NCI-H1092 treated with DMSO at 0.1 percent for 48 hours (cell line): ENCODE results near the gene AP3D1.

Experiments
- DNase-seq: peaks from one replicate; lab custom pipeline; 2025; lab: John Stamatoyannopoulos, UW

AP3D1 gene

DNA sequence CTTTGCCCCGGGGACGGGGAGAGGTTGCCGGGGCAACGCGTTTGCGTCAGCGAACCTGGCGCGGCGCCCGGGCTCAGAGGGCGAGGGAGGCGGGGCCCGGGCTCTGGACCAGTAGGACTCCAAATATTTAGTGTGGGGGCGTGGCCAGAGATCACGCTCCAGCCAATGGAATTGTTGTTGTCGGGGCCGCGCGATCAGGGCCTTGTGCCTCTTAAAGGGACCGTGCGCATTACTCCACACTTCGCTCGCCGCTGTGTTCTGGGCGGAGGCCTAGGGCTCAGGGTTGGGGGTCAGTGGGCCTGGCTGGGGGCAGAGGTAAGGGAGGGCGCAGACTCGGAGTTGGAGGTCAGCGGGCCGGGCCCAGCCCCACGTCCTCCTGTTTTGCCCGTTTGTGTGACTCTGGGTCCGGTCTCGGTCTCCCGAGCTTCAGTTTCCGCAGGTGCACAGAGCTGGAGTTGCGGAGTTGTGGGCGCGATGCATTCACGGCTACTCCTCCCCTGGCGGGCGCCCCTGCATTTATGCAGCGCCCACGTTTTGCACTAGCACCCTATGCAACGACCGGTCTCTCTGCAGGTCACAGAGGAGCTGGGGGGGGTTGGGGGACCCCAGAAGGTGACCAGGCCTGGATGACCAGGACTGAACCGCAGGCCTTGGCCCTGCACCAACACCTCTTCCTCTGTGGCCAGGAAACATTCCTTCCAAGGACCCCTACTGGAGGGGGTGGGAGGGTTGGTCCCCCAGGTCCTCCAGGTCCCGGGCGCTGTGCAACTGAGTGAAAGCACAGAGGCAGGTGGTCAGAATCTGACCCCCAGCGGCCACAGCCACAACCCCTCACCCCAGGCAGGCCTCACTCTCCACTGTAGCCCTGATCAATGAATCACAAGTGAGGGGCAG, 89.6 kb downstream of the AP3D1 start:
- peak; percentile 98 for DNase-seq

DNA sequence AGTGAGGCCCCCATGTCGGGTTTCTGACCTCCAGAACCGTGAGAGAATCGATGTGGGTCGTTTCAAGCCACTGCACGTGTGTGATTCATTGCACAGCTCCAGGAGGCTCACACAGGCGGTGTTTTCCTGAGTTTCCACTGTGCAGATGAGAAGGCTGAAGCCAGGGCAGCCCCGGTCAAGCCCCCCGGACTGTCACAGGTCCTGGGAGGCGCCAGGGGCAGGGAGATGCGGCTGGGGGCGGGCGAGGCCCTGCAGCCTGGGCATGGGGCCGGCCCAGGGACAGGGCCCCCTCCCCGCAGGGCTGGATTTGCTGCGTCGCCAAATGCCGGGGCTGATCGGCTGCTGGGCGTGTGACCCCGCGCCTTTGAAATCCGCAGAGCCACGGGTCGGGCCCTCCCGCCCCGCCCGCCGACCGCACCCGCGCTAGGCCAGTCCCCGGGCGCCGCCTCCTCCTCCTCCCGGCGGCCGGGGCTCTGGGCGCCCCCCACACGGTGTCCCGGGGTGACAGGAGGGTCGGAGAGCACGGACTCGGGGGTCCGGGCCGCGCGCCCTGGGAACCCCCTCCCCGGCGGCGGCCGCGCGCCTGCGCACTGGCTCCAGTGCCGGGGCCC, 90.4 kb downstream of the AP3D1 start:
- peak; percentile 50 for DNase-seq

DNA sequence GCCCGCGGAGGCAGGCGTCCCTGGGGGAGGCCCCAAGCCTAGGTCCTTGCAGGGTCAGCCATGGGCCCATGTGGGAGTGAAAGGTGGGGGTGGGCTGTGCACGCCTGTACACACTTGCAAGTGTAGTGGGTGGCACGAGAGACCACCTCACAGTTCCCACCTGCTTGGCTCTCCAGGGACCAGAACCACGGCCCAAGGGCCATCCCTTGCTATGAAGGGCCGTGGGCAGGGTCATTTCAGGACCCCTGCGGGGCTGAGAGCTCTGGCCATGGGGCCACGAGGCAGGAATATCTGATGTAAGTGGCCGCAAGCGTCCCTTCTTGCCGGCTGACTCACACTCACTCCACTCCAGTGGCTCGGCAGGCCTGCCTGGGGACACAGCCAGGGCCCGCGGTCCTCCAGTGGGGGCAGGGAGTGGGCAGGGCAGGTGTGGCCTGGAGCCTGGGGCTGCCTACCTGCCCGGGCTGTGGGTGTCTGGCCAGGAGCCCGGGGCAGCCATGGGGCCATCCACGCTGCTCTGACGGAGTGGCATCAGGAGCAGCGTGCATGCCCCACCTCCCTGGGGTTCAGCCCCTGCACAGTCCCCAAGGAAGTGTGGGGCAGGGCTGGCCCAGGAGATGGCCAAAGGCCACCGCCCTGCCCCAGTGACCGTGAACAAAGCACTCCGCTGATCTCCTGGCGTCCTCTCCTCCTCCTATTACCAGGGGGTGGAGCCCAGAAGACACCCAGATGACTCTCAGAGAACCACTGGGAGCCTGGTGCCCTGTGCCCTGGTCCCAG, 91.8 kb downstream of the AP3D1 start:
- DNase-seq: peak; percentile 48

DNA sequence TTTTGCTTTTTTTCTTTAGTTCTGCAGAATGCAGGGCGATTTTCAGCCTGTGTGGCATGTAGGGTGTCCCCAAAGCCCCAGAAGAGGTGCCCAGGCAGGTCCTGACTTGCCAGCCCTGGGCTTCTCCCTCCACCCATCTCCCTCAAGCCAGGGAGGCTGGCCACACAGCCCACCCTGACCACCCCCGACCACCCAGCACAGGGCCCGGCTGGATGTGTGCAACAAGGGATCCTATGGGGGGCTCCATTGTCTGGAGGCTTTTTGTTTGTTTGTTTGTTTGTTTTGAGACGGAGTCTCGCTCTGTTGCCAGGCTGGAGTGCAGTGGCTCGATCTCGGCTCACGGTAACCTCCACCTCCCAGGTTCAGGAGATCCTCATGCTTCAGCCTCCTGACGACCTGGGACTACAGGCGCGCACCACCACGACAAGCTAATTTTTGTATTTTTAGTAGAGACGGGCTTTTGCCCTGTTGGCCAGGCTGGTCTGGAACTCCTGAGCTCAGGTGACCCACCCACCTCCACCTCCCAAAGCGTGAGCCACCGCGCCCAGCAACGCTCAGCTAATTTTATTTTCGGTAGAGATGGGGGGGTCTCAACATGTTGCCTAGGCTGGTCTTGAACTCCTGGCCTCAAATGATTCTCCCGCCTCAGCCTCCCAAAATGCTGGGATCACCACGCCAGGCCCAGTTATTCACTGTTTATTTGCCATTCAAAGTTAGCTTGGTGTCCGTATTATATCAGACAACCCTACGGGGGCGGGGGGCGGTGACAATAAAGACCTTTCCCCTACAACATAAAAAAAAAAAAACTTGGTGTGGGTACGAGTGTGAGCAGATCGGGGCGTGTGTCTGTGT, 92.6 kb downstream of the AP3D1 start:
- no peak for DNase-seq

DNA sequence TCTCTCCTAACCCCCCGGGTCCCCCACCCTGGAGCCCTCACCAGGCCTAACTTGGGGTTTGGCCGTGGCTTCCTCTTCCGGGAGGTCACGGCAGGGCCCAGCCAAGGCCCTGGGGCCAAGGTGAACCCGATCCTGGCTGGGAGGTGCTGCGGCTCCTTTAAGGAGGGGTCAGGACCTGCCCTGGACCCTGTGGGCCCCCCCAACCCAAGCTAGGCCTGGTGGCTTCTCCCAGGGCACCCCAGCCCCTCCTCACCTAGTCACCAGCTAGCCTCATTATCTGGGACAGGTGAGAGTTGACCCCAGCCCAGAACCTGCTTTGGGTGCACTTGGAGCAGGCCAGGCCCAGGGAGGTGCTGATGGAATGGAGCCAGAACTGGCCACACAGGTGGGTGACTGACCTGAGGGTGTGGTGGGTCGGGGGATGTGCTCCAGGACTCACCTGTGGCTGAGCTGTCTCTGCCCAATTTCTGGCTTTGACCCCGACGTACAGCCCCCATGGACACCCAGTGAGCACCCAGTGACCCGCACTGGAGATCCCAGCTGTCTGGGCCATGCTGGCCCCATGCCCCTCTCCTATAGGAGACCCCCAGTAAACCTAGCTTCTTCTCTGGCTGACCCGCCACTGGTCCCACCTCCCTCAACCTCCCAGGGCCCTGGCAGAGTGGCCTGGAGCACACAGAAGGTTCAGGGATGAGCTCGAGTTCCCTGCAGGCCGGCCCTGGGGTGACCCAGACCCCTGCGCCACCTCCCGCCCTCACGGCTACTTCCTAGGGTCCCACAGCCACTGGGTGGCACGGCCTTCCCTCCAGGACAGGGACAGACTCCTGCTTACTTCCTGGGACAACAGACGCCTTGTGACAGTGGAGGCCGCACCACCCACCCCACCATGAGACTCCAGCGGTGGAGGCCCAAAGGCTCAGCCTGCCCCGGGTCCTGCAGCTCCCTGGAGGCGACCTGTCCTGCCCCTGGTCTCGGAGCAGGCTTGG, 93.6 kb downstream of the AP3D1 start:
- DNase-seq: no peak

DNA sequence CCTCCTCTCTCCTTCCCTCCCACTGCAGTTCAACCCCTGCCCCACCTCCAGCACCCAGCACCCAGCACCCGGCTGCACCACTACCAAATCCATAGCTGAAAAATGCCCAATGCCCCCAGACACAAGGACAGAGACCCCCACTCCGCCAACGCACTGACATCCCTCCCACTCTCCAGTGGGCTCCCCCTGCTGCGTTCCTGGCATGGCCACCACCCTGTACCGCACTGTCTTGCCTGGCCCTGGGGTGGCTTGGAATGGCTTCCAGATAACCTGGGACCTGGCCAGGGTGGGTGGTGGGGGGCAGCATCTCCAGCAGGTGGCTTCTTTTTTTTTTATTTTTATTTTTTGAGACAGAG, 94.6 kb downstream of the AP3D1 start:
- no peak for DNase-seq

DNA sequence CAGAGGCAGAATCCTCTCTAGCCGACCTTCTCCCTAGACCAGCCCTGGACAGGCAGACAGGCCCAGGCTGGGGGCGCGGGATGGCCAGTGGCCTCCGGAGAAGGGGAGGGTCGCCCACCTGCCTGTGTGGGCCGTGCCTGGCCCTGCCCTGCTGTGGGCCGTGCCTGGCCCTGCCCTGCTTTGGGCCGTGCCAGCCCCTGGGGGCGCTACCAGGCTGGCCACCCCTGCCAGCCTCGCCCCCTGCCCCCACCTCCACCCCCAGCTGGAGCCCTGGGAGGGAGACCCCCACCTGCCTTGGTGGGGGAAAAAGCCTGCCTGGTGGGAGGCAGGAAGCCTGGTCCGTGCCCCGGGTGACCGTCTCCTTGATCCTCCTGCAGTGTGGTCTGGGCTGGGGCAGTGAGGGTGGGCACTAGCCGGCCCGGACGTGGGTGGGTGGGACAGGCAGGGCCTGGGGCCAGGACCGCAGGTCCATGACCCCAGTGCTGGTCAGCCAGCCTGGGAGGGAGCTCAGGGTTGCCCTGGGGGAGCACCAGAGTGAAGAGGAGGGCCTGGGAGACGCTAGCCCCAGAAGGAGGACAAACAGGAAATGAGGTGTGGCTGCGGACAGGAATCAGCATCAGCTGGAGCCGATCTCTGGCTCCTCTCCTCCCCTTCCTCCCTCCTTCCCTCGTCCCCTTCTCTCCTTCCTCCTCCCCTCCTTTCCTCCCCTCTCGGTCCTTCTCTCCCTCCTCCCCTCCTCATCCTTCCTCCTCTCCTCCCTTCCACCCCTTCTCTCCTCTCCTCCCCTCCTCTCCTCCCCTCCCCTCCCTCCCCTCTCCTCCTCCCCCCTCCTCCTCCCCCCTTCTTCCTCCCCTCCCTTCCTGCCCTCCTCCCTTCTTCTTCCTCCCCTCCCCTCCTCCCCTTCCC, 95.2 kb downstream of the AP3D1 start:
- DNase-seq: no peak

DNA sequence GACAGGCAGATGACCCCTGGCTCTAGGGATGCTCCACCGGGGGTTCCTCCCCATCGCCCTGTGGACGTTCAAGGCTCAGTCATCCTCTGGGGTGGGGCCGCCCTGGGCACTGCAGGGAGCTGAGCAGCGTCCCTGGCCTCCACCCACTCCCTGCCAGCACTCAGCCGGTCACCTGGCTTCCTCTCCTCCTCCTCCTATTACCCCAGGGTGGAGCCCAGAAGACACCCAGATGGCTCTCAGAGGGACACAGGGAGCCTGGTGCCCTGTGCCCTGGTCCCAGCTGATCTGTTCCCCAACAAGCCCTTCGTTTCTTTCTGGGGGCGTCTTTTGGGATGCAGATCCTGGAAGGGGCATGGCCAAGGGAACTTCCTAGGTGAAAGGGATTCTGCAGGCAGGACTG, 96.6 kb downstream of the AP3D1 start:
- no peak for DNase-seq

DNA sequence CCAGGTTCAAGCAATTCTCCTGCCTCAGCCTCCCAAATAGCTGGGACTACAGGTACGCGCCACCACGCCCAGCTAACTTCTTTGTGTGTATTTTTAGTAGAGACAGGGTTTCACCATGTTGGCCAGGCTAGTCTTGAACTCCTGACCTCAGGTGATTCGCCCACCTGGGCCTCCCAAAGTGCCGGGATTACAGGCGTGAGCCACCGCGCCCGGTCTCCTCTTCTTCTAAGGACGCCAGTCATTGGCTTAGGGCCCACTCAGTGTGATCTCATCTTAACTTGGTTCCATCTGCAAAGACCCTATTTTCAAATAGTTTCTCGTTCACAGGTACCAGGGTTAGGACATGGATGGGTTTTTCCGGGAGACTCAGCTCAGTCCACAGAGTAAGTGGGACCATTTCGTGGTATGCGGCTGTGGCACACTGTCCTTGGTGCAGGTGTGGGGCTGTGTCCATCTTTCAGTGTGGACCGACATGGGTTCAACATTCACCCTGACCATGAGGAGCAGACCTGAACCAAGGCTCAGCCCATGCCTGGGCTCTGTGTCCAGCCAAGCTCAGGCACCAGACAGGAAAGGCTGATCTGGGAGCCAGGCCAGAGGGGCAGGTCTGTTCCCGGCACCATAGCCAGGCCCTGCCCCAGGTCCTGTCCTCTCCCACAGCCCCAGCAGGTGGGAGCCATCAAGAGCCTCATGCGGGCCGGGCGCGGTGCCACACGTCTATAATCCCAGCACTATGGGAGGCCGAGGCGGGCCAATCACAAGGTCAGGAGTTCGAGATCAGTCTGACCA, 97.6 kb downstream of the AP3D1 start:
- DNase-seq: no peak

DNA sequence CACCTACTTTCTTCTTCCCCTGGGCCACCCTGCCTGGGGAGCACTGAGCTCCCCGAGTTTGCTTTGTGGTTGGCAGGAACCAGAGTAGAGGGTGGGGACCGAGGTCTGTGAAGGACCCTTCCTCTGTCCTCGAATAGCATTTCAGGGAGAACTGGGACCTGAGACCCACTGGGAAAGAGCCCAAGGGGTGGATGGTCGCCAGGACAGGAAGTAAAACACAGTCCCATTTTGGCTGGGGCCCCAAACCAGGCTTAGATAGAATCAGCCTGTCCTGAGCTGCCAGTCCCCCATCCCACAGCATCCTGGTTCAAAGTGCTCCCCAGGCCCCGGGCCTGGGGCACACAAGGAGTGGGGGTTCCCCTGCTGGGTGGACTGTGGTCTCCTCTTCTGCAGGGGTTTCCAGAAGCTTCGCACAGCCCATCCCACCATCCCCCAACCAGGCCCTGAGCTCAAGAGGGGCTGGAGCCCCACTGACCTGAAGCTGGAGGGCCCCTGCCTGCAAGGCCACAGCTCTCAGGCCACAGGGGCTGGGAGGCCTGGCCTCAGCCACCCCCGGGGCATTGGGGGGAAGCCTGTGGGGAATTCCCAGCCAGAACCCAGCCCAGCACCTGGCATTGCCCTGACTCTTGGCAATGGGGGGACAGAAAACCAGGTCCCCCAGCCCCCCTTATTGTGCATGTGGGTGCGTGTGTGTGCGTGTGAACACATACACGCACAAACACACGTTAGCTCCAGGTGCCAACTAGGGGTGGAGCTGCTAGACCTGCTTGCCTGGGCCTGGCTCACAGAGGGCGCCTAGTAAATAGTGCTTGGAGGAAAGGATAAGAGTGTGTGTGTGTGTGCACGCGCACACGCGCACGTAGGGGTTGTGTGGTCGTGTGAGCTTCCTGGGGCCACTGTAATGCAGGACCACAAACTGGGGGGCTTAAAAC, 99.3 kb downstream of the AP3D1 start:
- DNase-seq: no peak

DNA sequence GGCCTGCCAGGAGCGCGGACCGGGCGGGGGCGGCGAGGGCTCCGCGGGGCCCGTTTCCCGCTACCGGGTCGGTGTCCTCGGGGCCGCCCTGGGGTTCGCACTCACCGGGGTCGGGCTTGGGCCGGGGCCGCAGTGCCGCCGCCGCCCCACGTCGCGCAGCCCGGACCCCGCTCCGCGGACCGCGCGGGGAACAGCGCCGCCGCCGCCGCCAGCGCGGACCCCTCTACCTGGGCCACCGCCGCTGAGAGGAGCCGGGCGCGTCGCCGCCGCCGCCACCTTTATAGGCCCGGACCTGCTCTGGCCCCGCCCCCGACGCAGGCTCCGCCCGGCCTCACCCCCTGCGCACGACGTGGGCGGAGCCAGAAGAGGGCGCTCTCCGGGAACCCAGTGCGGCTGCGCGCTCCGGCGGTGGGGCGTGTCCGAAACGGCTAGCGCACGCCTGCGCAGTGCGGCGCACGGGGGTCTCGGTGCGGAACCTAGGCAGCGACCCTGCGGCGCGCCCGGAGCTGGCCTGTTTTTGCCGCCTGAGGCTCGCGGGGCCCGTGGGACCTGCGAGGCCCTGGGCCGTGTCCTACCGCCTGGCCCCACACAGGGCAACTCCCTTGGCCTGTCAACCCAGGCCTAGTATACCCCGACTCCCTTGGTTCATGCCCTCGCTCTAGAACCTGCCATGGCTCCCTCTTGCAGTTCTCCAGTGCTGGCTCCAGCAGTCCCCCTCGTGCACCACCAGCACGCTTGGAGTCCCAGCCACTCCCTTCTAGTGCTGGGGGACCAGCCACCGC, 100.2 kb downstream of the AP3D1 start, which contains the start of gene MKNK2:
Gene MKNK2 (minus strand): TSS at position 254 of the 782 bp plus-strand sequence. CDS start 393 bp downstream, outside the sequence.
- peak; percentile 87 for DNase-seq
